Posterior vena cava (tissue), 2 donors: ENCODE data around the gene GZMB. TPM values are rescaled to one million over a fixed set of nuclear protein-coding genes. Genes with fewer than 3 reads are reported as not detected.
"Not testable (repeated sequence)": the region's sequence is repeated elsewhere in the genome, so short reads cannot be mapped to it uniquely, and the experiment has no call there.

ENCODE experiments used
- DNase-seq: peaks from one replicate; pipeline ENCODE4 v3.0.0-alpha.2; 2020; ENCODE audit warnings: low spot score
- intact Hi-C, 2 donors: fragments of 100-400 bp; cut with DNase I; formaldehyde crosslinking; loops; one replicate each; pipeline versions ENCODE4 v1.14.1 to v1.14.2; 2022 to 2023
- total RNA-seq, 2 donors: library from RNA; stranded (reverse); fragmentation: NEBNext Ultra II Directional; extraction: Animal tissue kit (Norgen Biotek cat#: 25700); gene quantifications; one replicate each; pipeline ENCODE4 v1.2.1, GENCODE V29; 2021
- donor health status: DM: yes; HTN: yes; CAD: no.
- donor health status: DM: yes; HTN: yes; CAD: no.

Gene GZMB
- total RNA-seq, 2 donors from 2014 or later: 0.79 to 1.0 TPM

DNA sequence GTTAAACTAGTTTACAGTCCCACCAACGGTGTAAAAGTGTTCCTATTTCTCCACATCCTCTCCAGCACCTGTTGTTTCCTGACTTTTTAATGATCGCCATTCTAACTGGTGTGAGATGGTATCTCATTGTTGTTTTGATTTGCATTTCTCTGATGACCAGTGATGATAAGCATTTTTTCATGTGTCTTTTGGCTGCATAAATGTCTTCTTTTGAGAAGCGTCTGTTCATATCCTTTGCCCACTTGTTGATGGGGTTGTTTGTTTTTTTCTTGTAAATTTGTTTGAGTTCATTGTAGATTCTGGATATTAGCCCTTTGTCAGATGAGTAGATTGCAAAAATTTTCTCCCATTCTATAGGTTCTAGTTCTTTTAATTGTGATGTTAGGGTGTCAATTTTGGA, 49.6 kb downstream of the GZMB start:
- intact Hi-C loops: loop anchor here in 1 of 2 donors (5.0 kb wide), 1 partner anchor 198 kb away; no protein-coding TSS in a partner anchor
- DNase-seq: not testable (repeated sequence)

Other genes with a start within 250 kb of the GZMB start
- gene NYNRIN, start 235.2 kb downstream of the GZMB start, total RNA-seq: 10 to 100 TPM; 13.1 to 15.1 TPM
- 1 to 10 TPM; 3.5 to 4.2 TPM for gene CBLN3, start 204.5 kb downstream of the GZMB start, total RNA-seq
- gene KHNYN, start 204.2 kb downstream of the GZMB start, total RNA-seq: 10 to 100 TPM; 41.4 to 41.8 TPM
- 10 to 100 TPM; 31.6 to 36.4 TPM for gene SDR39U1, start 191.4 kb downstream of the GZMB start, total RNA-seq
- 1 to 10 TPM in 1 of 2 donors, under 1 TPM in 1; 0.71 to 2.4 TPM for gene CMA1, start 125.9 kb downstream of the GZMB start, total RNA-seq
- gene CTSG, start 57.9 kb downstream of the GZMB start, total RNA-seq: 1 to 10 TPM; 3.1 to 6.9 TPM
- gene GZMH, start 24.5 kb downstream of the GZMB start, total RNA-seq: under 1 TPM in 1 of 2 donors, not detected in 1; 0.90 TPM